GM19438 (cell line): Measurements from ENCODE around the gene ARHGEF12.
"Not testable (repeated sequence)": the region's sequence is repeated elsewhere in the genome, so short reads cannot be mapped to it uniquely, and the experiment has no call there.

Source experiments
- ATAC-seq: cut with Tn5 transposase; IDR thresholded peaks from one replicate; pipeline ENCODE4 v1.9.1; 2021; ENCODE audit warnings: low read depth; ENCODE audit not compliant: unreplicated experiment

The ARHGEF12 gene

GRCh38 chr11:120482149-120482548 lies 145.9 kb downstream of the ARHGEF12 start:
- ATAC-seq: no peak

GRCh38 chr11:120484722-120485121 lies 148.5 kb downstream of the ARHGEF12 start:
- no peak for ATAC-seq

DNA sequence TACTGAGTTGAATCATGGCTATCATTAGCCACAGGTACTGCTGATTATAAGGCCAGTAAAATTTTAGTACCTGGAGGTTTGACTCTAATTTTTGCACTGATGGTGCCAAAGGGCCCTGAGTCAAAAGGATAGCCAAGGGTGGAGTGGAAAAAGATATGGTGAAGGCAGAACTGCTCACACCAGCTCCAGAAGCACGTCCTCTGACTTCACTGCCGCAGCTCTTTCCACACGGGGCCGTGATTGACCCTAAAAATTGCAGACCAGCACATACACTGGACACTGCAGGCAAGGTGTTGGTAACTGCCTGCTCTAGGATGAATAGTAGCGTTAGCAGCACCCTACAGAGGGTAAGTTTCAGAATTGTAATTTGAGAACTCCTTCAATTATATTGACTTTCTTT lies 149.9 kb downstream of the ARHGEF12 start:
- no peak for ATAC-seq

DNA sequence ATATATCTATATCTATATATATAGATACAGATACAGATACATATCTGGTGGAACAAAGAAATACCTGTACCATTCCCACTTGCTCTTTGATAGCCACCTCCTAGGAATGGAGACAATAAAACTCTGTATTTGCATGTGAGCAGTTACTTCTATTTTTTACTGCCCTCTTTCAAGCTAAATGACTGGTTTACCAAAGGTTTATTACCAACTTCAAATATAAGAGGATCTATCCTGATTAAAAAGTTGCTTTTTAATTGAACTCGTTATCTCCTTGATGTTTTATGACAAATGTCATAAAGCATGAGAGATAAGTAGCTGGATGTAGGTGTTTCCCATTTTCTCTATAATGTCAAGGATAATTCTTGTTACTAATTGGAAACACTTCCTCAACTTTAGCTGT lies 153.6 kb downstream of the ARHGEF12 start:
- ATAC-seq: no peak

GRCh38 chr11:120492486-120492885 lies 156.3 kb downstream of the ARHGEF12 start:
- ATAC-seq: no peak

GRCh38 chr11:120494595-120494994 lies 158.4 kb downstream of the ARHGEF12 start:
- ATAC-seq: no peak

GRCh38 chr11:120499088-120499487 lies 162.9 kb downstream of the ARHGEF12 start:
- no peak for ATAC-seq

GRCh38 chr11:120499859-120500258 lies 163.6 kb downstream of the ARHGEF12 start:
- no peak for ATAC-seq

GRCh38 chr11:120500414-120501071 lies 164.3 kb downstream of the ARHGEF12 start:
- ATAC-seq: no peak

DNA sequence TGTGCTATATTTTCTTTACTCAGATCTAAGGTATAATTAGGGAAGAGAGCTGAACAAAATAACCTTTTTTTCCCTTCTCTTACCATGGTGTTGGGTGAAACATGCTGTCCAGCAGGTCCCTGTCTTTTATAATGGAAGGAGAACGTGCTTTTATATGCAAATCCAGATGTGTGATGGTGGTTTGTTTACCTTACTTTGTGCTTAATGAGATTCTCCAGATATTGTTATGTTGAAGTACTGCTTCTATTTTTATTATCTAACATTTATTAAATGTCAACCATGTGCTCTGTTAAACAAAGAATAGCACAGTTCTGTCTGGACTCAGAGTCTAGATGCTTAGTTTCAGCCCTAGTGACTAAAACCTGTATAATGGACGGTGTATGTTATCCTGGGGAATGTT lies 165.2 kb downstream of the ARHGEF12 start:
- ATAC-seq: no peak

- no peak for ATAC-seq
Measured at GRCh38 chr11:120501976-120502755, 166.0 kb downstream of the ARHGEF12 start.

- ATAC-seq: not testable (repeated sequence)
Measured at GRCh38 chr11:120503529-120503928, 167.3 kb downstream of the ARHGEF12 start.

DNA sequence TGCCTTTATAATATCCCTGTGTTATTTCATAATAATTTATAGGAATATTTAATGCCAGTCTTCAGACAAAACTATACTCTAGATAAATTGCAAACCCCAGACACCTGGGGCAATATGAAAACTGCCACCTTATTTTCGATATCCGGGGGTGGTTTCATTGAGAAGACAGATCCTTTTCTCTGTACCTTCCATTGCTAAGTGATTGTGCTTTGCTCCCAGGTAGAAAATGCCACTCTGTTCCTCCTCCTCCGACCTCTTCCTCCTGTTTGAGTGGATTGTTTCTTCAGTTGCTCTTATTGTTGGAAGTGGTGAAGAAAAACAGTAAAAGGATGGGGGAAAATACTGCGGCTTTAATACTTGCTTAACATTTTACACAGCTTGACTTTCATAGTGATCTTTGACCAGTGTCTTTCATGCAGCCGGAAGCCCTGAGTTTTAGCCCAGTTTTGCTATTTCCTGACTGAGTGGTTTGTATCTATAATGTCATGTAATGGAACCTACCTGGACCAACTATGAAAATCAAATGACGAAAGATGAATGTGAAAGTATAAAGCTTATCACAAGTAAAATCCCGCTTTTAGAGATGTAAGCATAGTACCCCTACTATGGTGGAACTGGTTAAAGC lies 169.7 kb downstream of the ARHGEF12 start:
- no peak for ATAC-seq

DNA sequence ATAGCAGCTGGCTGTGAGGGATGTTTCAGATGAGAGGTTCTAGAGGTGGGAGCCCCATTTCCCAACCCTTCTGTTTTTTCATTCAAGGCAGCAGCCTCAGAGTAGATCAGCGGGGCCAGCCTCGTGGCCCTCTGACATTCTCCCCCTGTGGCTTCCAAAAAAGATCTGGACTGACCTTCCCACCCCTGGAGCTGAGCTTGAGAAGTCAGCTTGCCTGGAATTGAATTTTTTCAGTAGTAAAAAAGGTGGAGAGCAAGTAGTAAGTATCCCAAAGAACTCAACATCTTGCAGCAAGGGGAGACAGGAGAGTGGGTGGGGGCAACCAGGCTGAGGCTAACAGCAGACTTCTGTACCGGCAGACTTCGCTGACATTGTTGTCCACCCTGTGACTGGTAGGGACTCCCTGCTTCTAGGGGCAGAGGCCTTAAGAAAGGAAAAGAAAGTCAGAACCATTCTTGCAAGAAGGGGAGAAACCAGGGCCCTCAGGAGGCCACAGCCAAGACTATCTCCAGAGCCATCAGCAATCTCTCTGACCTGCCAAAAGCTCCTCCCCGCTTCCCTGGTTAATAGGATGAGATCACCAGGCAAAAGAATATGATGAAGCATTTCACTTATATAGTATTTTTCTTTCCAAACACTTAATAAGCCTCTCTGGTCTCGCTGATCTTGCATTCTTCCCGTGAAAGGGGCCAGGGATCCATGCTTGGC lies 173.3 kb downstream of the ARHGEF12 start:
- no peak for ATAC-seq

- ATAC-seq: no peak
Measured at GRCh38 chr11:120510406-120511115, 174.3 kb downstream of the ARHGEF12 start.

GRCh38 chr11:120511116-120511819 lies 175.1 kb downstream of the ARHGEF12 start, which contains the start of gene GRIK4:
Gene GRIK4, plus strand, starts transcription at chr11:120511748. Its CDS starts 148,571 bp downstream, at chr11:120660319.
- ATAC-seq: peak; percentile 88

DNA sequence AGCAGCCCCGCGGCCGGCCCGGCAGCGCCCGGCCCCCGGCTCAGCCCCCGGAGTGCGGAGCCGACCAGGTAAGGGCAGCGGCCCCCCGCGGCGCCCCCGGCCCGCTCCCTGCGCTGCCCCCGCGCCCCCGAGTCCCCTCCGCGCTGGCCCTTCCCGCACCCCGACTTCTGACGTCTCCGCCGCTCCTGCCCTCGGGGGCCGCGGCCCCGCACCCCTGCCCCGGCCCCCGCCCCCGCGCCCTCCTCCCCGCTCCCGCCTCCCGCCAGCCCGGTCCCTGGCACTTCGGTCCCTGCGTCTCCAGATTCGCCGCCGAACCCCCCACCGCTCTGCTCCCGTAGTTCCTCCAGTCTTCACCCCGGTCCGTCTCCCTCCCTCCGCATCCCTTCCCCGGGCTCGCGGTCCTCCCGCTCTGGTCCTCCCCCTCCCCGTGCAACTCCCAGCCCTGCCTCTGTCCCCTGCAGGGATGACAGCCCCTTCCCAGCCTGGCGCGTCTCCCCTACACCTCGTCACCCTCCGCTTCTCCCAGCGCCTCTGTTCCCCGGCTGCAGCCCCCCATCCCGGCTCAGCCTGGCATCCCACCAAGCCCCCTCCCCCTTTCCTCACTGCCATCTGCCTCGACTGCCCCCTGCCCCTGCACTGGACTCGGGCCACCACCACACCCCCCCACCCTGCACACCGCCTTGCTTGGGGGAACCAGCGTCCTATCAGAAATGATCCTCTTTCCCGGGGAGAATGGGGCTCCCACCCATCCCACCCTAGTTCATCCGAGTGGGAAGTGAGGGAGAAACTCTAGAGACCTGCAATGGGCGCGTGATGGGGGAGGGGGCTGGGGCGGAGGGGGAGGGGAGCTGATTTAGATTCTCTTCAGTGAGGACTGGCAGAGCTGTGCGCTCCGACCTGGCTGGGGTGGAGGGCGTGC lies 175.9 kb downstream of the ARHGEF12 start:
- ATAC-seq: no peak

DNA sequence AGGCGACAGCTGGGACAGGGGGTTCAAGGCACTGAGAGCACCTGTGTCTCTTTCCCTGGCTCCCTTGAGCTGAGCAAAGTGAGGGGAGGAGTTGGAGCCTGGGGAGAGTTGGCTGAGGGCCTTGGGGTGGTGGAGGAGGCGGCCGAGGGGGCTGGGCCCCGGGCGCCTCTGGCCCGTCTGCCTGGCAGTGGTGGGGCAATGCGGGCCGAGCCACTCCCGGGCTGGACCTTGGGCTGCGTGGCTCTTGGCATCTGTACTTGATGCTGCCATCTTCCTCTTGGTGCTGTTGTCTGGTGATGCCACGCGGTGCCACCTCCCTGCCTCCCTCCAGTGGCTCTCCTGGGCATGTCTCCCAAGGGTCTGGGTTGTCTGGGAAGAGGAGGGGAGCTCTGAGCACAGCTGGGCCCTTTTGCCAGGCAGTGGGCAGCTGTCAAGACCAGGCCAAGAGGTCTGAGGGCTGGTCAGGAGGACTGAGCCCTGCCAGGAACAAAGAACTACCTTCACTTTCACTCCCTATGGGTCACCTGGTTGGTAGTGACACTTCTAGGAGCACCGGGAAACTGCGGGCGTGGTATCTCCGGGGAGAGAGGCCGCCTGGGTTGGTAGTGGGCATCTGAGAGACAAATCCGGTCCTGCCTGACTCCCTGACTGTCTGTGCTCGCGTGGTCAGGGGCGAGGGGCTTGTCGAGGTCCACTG lies 176.7 kb downstream of the ARHGEF12 start:
- no peak for ATAC-seq
